Upper lobe of left lung (tissue), 4 donors: ENCODE measurements around the gene ZNF547.

Source experiments
- POLR2A ChIP-seq, 4 donors: fragments of 450-650 bp; IDR thresholded peaks; one replicate each; pipeline ENCODE4 v1.5.1; 2016 to 2017; ENCODE audit warnings: antibody characterized with exemption in 4 of 4, mild to moderate bottlenecking in 2 of 4
- TF ChIP-seq, protein P1 (sequence below), 6 experiments: fragments of 450-650 bp in 4 of 6; fragments of 200-600 bp in 2 of 6; sonication (generic) in 2 of 6; IDR thresholded peaks; one replicate each; pipeline ENCODE4 v1.5.1; 2016 to 2019; ENCODE audit warnings: antibody characterized with exemption in 6 of 6

DNA sequence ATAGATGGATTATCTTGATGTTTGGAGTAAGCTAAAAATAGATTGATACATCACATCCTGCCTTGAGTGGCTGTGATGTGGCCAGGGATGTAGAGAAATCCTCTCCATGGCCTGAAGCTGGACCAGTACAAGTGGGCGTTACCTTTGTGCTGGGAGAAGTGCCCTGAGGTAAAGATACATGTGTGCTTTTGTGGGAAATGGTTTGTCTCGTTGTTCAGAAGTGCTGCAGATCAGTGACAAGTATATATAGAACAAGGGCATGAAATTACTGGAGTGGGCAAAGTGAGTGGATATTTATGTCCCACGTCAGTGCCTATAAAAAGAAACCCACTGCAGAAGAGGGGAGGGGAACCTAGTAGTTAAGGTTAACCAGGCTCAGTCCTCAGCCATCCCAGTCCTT is 24.5 kb upstream of the ZNF547 start:
- TF ChIP-seq, protein P1, sequence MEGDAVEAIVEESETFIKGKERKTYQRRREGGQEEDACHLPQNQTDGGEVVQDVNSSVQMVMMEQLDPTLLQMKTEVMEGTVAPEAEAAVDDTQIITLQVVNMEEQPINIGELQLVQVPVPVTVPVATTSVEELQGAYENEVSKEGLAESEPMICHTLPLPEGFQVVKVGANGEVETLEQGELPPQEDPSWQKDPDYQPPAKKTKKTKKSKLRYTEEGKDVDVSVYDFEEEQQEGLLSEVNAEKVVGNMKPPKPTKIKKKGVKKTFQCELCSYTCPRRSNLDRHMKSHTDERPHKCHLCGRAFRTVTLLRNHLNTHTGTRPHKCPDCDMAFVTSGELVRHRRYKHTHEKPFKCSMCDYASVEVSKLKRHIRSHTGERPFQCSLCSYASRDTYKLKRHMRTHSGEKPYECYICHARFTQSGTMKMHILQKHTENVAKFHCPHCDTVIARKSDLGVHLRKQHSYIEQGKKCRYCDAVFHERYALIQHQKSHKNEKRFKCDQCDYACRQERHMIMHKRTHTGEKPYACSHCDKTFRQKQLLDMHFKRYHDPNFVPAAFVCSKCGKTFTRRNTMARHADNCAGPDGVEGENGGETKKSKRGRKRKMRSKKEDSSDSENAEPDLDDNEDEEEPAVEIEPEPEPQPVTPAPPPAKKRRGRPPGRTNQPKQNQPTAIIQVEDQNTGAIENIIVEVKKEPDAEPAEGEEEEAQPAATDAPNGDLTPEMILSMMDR (IDR thresholded peaks at IDR 0.05), result no peak
- TF ChIP-seq POLR2A (IDR thresholded peaks at IDR 0.05), result no peak
